Endothelial cell of hepatic sinusoid (primary cell): ENCODE measurements around the gene CACNA2D1.

Source experiments
- in situ Hi-C: cut with HindIII; loops from 2 replicates; pipeline ENCODE4 v1.10.0; 2017; ENCODE audit warnings: low sequenced_read_pairs

CACNA2D1 gene

GRCh38 chr7:82348251-82348650, 95.3 kb downstream of the CACNA2D1 start:
- in situ Hi-C loops, result no loop called here

- in situ Hi-C loops, result no loop called here
Measured at GRCh38 chr7:82347808-82348207, 95.8 kb downstream of the CACNA2D1 start.

- in situ Hi-C loops, result no loop called here
Measured at GRCh38 chr7:82345886-82346285, 97.7 kb downstream of the CACNA2D1 start.

- in situ Hi-C loops, result no loop called here
Measured at GRCh38 chr7:82343716-82344115, 99.9 kb downstream of the CACNA2D1 start.

DNA sequence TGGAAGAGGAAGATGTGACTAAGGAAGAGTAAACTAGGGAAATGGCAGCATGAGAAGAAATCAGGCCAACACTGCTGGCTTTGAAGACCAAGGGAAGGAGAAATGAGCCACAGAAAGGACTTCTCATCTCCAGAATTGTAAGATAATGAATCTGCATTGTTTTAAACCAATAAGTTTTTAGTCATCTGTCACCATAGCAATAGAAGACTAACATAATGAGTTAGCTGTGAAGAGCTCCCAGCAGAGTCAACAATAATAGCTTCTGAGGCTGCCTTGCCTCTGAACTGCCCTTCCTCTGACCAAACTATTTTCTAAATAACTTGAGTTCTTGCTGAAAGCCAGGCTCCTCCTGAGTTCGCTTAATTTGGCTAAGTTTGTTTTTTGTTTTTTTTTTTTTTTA, 103.6 kb downstream of the CACNA2D1 start:
- in situ Hi-C loops, result no loop called here

DNA sequence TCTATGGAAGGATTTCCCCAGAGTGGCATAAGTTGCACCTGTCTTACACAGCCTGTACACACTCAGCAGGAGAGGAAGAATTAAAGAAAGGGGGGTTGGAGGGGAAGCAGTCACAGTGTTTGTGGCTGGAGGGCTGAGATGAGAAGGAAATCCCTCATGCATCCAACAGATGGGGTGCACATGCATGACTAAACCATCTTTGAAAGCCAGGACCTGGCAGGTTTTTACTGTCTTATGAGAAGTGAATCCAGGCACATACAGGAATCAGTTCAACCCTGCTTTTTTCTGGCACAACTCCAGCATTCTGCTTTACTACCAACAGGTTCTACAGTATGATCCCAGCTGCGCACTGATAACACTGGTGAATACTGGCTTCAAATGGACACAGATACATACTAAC, 107.7 kb downstream of the CACNA2D1 start:
- in situ Hi-C loops, result no loop called here

DNA sequence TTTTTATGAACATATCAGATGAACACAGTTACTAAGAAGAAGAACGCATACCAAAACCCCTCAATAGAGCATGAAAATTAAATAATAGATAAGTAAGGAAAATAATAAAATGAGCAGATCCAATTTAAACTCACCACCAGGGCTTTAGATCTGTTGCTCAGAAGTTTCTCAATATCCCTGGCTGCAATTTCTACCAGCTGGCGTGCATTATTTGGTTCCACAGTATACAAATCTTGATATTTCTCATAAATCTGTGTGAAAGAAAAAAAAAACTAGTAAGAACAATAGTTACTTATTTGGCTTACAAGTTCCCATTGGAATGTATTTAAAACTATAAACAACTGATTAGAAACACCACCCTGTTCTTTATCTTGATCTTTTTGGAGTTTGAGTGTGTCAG, 108.6 kb downstream of the CACNA2D1 start:
- in situ Hi-C loops, result no loop called here

GRCh38 chr7:82331234-82331633, 112.3 kb downstream of the CACNA2D1 start:
- in situ Hi-C loops, result no loop called here

DNA sequence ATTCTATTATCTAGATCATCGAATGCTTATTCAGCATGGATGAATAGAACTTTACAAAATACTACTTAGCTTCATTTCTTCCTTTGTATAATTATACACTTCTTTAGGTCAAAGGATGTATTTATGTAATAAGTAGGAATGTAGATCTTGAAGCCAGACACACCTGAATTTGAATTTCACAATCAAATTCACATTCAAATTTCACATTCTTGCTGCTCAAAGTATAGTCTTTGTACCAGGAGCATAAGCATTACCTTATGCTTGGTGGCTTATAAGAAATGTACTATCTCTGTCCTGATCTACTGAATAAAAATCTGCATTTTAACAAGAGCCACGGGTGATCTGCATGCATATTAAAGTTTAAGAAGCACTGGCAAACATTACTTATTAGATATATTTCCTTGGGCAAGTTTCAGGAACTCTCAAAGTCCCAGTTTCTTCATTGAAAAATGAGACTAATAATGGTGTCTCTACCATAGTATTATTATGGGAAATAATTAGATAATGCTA, 112.8 kb downstream of the CACNA2D1 start:
- in situ Hi-C loops, result no loop called here

DNA sequence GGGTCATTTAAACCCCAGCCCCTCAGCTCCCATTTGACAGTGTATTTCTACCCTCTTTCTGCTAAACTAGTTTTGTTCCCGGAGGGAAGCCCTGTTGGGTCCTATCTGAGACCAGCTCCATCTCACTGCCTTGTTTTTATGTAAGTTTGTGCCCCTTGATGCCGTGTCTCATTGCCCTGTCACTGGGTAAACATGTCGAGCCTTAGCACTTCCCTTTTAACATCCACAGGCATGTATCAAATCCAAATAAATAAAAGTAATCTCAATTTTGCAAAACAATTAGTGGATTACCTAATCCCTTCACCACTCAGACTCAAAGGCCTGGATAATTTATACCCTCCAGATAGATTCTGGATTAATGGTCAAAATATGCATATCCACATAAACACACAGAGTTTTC, 115.7 kb downstream of the CACNA2D1 start:
- in situ Hi-C loops, result no loop called here

GRCh38 chr7:82325416-82325815, 118.2 kb downstream of the CACNA2D1 start:
- in situ Hi-C loops, result no loop called here

DNA sequence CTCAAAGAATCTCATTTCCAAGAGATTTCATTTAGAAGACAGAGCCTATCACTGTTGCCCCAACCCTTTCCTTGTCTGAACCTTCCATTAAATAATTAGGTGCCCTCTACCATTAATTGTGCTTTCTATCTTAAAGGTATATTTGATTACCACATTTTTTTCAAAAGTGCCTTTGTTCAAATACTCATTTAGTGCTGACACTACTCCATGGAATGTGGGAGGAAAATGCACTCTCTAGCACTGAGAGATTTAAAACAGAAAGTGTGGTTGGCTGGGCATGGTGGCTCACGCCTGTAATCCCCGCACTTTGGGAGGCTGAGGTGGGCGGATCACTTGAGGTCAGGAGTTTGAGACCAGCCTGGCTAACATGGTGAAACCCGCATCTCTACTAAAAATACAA, 119.8 kb downstream of the CACNA2D1 start:
- in situ Hi-C loops, result no loop called here

GRCh38 chr7:82319674-82320118, 123.9 kb downstream of the CACNA2D1 start:
- in situ Hi-C loops, result no loop called here

DNA sequence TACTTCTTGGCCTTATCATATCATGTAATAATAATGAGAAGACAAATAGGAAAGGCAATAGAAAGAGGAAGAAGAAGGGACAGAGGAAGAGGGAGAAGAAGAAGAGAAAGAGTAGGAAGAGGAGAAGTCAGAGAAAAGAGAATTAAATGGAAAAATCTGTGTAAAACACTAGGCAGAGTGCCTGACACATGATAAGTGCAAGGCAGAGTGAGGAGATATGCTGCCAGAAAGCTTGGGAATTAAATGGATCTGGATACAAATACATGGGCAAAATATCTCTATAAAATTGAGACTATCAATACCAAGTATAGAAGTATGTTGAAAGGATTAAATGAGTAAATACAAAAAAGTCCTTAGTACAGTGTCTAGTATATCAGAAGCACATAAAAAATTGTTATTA, 124.8 kb downstream of the CACNA2D1 start:
- in situ Hi-C loops, result no loop called here

GRCh38 chr7:82317760-82318159, 125.8 kb downstream of the CACNA2D1 start:
- in situ Hi-C loops, result no loop called here

GRCh38 chr7:82317257-82317721, 126.3 kb downstream of the CACNA2D1 start:
- in situ Hi-C loops, result no loop called here

- in situ Hi-C loops, result no loop called here
Measured at GRCh38 chr7:82313269-82313668, 130.3 kb downstream of the CACNA2D1 start.

DNA sequence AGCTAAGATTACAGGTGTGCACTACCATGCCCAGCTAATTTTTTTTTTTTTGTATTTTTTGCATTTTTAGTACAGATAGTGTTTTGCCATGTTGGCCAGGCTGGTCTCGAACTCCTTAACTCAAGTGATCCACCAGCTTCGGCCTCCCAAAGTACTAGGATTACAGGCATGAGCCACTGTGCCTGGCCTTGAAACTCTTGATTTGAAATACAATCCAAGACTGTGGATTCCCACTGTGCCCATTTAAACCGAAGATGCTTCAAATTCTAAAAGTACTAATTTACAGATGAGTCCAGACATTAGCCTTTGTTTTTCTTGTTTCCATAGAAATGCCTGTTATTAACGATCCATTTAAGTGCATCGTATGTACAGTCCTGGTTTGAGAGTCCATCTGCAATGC, 130.9 kb downstream of the CACNA2D1 start:
- in situ Hi-C loops, result no loop called here

DNA sequence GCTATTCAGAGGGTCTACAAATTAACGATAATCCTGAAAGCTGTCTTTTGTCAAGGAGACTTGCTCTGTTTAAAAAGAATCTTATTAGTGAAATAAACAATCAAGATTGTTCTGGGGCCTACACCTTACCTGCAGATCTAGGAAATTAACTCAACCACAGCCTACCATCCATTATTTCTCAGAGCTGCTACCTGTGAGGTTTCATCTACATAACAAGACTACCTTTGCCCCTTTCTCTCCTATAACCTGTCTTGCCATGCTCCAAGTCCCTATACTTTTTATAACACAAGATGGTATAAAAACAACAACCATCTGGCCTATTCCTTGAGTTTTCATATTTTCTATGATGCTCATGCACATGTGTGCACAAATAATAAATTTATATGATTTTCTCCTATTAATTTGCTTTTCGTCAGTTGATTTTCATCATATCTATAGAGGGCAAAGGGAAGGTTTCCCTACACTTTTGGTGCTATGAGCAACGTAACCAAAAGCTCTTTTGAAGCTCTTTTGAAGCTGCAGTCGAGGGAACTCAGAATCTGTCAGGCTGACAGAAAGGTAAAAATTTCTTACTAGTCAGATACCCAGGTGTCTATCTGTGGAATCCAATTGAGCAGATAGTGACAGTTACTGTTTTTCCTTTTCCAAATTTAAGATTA, 138.1 kb downstream of the CACNA2D1 start:
- in situ Hi-C loops, result no loop called here

DNA sequence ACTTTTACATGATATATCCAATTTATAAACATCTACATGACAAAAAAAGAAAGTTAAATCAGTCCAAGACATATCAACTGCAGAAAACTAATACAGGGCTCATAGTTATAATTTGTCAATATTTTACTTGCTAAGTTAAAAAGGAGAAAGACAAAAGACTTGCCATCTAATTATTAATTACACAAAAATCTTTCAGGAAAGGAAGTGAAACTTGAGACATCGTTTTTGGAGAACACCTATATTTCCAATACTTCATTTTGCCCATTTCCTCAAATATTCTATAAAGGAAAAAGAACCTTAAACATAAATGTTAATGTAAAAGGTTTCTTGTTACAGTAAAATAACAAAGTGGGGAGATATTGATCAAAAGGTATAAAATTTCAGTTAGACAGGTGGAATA, 148.7 kb downstream of the CACNA2D1 start:
- in situ Hi-C loops, result no loop called here

DNA sequence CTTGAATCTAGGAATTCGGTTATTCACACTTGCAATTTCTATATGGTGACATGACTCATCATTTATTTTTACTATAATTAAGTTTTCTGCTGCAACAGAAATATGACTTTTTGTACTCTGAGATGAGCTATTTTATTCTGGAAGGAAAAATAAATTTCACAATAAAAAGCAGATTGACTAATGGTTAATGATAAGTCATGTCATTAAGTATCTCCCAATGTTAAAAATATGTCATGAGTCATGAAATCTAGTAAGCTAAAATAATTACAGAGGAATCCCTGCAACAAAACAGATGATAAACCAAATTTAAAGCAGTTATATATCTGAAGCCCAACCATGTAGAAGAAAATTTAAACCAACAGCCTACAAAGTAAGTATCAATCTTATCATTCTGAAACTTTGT, 149.2 kb downstream of the CACNA2D1 start:
- in situ Hi-C loops, result no loop called here

DNA sequence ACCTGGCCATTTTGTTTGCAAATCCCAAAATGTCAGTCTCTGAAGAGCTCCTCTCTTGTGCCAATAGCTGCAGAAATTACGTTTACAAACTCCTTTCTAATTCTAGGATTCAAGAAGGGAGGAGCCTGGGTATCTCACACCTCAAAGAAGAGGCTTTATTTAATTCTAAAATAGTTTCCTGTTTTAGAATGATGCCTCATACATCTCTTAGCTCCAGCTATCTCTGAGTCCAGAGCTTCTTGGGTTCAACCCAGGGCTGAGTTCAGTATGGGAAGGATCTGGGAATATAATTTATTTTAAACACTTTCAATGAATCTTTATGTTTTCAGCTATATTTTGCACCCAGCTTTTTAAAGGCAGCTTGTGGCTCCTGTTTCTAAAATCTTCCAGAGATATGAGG, 150.1 kb downstream of the CACNA2D1 start:
- in situ Hi-C loops, result no loop called here

GRCh38 chr7:82291931-82292330, 151.6 kb downstream of the CACNA2D1 start:
- in situ Hi-C loops, result no loop called here
